ENCODE results near the gene TNS3.

GRCh38 chr7:47301105-47301477 is 280.8 kb downstream of the TNS3 start:
- TF ChIP-seq CTCF (IDR thresholded peaks at IDR 0.05) (no peak), POLR2A (IDR thresholded peaks at IDR 0.05) (no peak)
